G401 (cell line): ENCODE data around the gene TUT1. TPM values are rescaled to one million over a fixed set of nuclear protein-coding genes. Genes with fewer than 3 reads are reported as not detected.

Source experiments
- DNase-seq: peaks from one replicate; pipeline ENCODE4 v3.0.0-alpha.2; 2015; ENCODE audit warnings: low spot score
- in situ Hi-C: cut with HindIII; loops from 2 replicates; pipeline ENCODE4 v1.10.0; 2016; ENCODE audit warnings: low sequenced_read_pairs, mixed read lengths
- total RNA-seq: library from RNA; depleted of rRNA; stranded (reverse); fragments of >200 nt; shearing (Covaris generic); gene quantifications from 2 replicates; pipeline ENCODE4 v1.2.3, GENCODE V29; 2014

TUT1 gene
- total RNA-seq, 1 experiment from 2014 or later = 16.5 TPM

DNA sequence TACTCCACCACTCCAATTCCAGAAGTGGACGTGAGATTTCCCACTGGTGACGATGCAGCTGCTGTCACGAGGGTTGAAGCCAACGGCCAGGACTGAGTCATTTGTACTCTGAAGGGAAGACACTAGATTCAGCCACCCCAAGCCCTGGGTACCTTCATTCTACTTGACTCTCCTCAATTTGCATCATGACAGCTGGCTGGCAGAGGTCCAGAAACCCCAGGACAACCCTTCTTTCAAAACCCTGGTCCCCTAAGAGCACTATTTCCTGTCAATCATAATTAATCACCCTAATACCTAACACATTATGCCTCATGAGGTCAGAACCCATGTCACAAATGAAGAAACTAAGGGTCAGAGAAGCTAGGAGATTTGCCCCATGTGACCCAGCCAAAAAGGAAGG, 16.4 kb upstream of the TUT1 start:
- DNase-seq = no peak
- in situ Hi-C loops = no loop called here

DNA sequence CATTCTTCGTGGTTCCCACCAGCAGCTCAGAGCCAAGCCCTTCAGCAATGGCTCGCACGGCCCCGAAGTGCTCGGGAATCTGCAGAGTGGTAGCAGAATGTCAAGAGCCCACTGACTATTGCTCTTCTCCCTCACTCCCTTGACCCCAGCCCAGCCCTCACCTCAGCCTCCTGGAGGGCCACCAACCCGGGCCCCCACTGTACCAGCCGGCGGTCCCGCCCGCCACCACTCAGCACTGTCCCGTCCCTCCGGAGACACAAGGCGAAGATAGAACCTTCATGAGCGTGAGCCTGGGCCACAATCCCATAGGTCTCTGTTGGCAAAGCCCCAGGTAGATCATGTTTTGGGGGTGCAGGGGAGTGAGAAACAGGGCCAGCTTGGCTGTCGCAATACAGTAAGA, 14.6 kb upstream of the TUT1 start:
- in situ Hi-C loops = no loop called here
- no peak for DNase-seq

DNA sequence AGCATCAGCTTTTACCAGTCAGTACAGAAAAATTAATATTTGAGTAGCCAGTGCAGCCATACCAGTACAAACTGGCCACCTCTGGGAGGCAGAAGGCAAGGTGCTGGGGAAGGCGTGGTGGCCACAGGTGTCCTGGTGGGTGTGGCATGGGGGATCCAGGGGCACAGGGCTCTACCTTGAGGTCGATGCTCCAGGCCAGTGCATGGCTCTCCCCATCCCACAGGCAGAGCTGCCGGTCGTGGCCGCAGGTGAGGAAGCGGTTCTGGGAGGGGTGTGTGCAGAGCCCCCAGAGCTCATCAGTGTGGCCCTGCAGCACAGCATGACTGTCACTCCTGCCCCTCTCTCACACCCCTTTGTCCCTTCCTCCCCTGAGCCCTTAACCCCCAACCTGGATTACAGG, 14.1 kb upstream of the TUT1 start:
- in situ Hi-C loops = no loop called here
- no peak for DNase-seq

DNA sequence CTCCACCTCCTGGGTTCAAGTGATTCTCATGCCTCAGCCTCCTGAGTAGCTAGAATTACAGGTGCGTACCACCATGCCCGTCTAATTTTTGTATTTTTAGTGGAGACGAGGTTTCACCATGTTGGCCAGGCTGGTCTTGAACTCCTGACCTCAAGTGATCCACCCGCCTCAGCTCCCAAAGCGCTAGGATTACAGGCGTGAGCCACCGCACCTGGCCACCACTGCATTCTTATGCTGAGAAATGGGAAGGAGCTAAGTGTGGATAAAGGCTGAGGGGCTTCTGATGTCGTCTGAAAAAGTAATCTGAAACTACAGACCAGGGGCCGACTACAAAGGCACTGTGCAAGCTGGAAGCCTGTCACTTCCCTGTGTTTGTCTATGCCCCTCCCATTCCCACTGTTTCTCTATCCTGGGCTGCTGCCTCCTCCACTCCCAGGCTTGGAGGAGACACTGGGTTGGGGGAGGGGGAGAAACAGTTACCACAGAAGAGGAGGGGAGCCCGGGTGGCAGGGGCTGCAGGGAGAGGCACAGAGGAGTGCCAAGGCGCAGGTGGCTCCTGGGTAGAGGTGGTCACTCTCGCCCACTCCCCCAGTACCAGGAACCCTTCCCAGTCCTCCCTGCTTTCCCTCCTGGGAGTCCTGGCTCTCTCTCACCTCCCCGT, 13.3 kb upstream of the TUT1 start:
- no peak for DNase-seq
- in situ Hi-C loops = no loop called here

DNA sequence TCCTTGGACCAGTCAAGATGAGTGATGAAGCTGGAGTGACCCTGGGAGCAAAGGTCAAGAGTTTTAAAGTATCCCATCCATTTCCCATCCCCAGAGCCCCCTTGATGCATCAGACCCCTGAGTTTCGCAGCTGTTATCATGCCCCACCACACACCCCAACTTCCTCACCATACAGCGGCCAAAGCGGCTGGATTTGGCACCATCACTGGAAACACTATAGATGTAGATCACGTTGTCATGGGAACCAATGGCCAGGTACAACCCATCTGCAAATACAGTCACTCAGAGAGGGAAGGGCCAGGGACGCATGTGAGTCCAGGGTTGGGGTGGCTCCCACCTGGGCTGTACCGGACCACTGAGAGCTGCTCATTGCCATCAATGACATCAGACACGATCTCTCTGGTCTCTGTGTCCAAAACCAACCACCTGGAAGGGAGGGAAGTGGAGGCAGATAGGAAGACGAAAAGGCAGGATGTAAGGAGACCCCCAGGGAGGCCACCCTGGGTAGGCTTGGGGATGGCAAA, 12.5 kb upstream of the TUT1 start:
- DNase-seq = no peak
- in situ Hi-C loops = no loop called here

DNA sequence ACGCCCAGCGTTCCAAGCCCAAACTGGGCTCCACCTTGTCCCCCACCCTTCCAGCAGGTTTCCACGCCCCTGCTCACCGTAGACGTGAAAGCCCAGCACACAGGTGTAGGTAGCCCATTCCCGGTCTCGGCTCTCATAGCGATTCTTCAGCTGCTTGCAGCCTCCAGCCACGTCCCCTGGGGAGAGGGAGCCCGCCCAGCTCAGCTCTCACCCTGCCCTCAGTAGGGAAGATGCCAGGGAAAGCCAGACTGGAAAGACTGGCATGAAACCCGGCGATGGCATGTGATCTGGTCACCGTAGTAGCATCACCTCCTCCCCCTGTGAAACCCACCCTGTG, 11.7 kb upstream of the TUT1 start:
- in situ Hi-C loops = no loop called here
- no peak for DNase-seq

DNA sequence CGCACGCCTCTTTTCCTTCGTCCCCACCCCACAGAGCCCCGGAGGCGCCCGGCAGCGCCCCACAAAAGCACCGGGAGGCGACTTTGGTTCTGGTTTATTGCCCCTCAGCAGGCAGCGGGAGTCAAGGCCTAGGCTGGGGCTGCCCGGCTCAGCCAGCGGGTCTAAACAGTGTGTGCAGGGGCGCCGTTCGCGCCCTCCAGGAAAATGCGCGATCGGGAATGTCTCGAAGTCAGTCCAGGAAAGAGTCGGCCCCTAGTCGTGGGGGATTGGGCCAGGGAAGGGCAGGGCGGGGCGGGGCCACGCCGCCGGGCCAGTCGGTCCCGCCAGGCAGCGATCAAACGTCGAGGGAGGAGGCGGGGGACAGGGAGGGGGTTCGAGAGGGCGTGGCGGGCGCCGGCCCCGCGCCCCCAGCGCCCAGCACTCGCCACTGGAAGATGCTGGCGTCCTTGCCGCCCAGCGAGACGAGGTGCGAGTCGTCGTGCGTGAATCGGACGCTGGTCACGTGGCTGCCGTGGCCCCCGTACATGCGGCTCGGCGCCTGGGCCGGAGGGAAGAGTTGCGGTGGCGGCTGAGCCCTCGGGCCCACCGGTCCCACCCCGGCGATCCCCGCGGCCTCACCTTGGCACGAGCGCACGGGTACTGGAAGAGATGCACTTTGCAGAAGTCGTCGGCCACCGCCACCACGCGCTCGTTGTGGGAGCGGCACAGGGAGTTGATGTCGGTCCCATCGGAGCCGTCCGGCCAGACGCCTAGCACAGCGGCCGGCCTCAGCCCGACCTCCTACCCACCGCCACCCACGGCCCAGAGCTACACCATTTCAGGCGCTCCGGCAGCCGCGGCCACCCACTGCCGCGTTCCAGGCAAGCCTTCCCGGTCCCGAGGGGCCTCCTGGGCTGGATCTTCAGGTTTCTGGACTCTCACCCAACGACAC, 11.1 kb upstream of the TUT1 start:
- peak; percentile 66 for DNase-seq
- in situ Hi-C loops = no loop called here

DNA sequence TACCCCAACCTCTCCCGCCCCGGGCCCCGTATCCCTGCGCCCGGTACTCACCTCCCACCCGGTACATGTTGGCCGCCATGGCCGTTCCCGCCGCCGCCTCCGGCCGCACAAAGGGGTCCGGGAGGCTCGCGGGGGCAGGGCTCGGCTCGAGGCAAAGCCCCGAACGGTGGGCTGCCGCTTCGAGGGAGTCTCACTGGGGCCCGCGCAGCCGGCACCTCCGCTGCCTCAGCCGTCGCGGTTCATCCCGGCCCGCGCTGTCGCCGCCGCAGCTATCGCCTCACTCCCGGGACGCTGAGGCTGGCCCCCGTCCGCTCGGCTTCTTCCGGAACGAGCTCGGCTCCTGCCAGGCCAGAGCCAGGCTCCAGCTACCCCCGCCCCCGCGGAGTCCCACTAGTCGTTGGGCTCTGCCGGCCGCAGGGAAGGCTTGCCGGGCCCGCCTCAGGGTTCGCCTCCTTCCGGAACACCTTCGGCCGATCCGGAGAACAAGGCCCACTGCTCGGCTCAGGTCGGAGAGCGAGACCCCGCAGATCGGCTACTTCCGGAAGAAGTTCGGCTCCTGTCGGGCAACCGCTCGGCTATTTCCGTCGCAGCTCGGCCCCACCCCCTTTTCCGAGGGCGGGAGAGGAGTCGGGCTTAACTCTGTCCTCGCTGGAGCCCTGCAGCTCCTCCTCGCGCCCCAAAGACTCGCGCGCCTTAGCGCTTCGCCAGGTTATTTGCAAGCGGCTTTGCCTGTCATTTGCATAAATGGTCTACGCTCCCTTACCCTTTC, 10.2 kb upstream of the TUT1 start, which contains the start of gene MTA2:
TSS of gene MTA2 (minus strand) at position 494 of the 769 bp plus-strand sequence. CDS start at position 79, 415 bp downstream.
- in situ Hi-C loops = no loop called here
- peak; percentile 97 for DNase-seq

DNA sequence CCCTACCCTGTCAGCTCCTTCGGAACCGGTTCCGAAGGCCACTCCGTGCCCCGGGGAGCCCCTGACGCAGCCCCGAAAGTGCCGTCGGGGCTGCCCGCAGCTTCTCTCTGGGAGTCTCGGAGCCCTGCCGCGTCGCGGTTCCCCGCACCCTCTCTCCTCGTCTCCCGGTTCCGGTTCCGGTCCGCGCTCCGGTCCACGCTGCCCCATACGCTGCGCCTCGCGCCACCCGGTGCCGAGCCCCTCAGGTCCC, 9.7 kb upstream of the TUT1 start:
- in situ Hi-C loops = no loop called here

DNA sequence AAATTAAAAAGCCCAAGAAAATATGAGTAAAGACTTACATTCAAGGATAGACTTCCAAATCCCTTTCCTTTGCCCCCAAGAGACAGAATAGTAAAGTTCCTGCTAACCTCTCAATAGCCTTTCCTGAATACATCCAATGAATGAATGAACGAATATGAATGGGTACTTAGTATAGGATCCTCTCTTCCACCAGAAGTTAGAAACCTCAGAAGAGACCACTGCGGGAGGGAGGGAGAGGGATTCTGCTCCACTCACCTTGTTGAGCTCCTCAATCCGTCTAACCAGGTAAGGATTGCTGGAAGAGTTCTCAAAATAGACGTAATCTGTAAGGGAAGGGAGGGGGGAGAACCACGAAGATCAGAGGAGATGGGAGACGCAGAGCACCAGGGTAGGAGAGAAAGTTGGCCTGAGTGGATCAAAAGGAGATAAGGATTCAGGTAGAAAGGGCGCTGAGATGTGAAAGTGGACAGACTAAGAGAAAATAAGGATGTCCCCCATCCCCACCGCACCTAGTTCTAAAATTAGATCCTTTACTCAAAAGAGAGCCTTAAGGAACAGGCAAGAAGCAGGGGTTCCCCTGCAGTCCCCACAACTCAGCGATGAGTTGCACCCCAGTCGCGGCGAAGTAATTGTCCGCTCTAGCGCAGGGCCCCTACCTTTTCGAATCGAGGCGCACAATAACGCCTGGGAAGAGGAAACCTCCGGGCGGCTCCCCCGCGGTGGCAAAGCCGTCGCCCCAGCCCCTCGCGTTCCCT, 9.2 kb upstream of the TUT1 start:
- in situ Hi-C loops = no loop called here
- DNase-seq = no peak

More for the DNA sequence above, 9.7 kb upstream of the TUT1 start:
- no peak for DNase-seq

DNA sequence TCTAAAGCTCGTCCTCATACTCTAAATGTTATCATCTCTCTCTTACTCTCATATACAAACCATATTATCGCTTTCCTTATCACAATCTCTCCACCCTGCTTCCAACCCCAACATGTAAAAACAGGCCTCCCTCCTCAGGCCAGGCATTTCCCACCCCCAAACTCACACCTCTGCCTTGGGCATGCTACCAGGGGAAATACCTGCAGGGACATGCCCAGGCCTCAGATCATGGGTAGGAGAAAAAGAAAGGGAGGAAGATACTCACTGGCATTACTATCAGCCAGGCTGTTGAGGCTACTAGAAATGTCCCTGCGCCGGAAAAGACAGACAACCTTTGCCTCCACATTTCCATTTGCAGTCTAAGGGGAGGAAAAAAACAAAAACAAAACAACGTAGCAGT, 8.6 kb upstream of the TUT1 start:
- DNase-seq = no peak
- in situ Hi-C loops = loop anchor here (5.0 kb wide), 1 partner anchor 72 kb away; the partner anchor contains the start of genes LBHD1 and UQCC3

DNA sequence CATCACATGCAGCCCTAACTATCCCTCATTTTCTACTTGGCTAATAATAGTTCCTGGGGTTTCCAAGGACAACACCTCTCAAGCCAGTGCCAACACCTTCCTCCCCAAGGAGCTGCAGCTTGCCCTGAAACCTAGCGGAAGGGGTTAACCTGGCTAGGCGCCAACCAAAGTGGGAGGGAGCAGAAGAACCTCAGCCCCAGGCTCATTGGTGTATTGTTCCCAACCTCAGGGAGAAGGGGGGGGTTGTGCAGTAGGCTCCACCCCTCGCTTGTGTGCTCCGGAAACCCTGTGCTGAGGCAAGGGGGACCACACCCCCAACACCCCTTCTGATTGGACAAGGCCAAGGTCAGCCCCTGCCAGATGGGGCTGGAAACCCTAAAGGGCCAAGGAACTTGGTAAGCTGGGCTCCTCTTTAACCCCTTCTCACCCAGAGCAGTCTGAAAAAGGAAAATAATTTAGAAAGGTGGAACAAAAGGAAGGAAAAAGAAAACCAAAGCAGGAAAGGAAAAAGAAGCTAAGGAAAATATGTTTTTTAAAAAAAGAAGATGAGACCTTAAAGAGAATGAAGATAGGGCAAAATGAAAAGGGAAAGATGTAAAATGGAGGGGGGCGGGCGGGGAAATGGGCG, 7.9 kb upstream of the TUT1 start:
- peak; percentile 92 for DNase-seq
- in situ Hi-C loops = loop anchor here (5.0 kb wide), 1 partner anchor 73 kb away; the partner anchor contains the start of genes LBHD1 and UQCC3

DNA sequence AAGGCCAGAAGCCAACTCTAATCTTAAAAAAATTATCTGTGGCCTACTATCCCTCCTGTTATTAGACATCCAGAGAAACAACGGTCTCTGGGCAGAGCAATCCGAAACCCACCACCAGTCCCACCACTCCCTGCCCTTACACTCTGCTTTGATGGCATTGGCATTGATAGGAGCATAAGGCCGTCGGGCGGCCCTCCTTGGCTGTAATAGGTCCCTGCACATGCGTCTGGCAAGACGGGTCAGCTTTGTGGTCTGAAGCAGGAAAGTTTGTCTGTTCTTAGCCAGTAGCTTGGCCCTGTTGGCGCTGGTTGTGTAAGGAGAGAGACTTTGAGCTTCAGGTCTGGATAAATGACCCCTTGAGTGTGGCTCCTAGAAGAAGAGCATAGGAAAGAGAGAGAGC, 3.8 kb upstream of the TUT1 start:
- in situ Hi-C loops = loop anchor here (5.0 kb wide), 1 partner anchor 77 kb away; the partner anchor contains the start of genes LBHD1 and UQCC3
- DNase-seq = no peak

DNA sequence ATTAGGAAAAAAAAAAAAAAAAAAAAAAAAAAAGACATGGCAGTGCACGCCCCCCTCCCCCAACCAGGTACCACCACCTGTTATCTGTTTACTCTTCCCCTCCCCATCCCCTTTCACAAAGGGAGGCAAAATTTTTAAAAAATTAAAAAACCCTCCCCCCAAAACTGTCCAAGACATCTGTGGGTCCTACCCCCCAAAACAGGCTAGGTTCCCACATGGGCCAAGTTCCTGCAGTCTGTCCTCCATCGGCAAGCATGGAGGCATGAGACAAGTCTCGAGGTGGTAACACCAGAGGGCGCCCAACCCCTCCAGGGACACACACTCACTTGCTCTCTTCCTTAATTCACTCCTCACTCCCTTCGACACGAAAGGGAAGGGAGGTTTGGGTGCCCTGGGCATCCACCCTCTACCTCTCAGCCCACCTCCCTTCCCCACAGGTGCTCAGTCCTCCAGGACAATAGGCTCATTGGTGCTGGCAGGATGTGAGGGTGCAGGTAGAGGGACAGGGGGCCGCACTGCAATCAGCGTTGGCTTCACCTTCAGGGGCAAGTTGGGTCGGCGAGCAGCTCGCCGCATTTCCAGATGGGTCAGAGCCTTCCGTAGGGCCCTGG, 2.2 kb upstream of the TUT1 start:
- peak; percentile 58 for DNase-seq
- in situ Hi-C loops = no loop called here

DNA sequence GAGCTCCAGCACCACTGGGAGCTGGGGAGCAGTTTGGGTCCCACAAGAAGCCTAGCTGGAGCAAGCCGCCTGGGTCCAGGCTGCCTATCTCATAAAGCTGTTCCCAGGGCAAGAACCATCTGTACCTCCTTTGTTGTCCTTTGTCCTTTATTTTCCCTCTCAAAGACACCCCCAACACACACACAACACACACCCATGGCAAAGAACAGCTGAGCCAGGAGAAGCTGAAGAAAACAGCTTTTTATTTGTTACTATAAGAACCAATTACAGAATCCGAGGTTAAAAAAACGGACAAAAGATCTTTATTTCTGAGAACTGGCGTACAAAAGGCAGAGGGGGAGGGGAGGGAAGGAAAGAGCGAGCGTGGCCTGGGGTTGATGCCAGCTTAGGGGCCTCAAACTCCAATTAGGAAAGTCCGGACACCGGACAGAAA, 1.7 kb upstream of the TUT1 start:
- in situ Hi-C loops = no loop called here
- DNase-seq = no peak

DNA sequence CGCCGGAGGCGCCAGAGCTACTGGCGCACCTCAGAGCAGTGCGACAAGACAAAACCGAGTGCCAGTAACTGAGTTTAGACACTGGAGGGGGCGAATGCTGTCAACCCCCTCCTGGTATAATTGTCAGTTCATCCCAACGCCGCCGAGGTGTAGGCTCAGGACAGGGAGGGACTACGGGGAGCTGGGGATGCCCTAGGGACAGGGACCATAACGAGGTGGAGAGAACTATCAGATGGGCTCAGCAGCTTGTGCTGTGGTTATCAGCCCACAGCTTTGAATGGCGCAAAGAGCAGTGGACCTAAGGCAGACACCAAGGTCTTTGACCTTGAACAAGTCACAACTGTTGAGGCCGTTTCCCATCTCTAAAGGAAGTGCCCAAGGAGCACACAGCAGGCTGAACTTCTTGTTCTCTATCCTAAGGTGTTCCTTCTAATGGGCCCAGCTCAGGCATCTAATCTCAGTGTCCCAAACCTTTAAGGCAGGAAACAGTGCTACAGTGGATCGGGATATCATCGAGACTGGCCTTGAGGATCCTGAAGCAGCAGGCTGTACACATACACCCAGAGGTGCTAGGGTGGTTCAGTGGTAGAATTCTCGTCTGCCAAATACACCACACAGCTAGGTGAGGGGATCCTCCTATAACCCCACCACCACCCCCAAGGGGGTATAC, 958 bp upstream of the TUT1 start:
- in situ Hi-C loops = no loop called here
- no peak for DNase-seq

DNA sequence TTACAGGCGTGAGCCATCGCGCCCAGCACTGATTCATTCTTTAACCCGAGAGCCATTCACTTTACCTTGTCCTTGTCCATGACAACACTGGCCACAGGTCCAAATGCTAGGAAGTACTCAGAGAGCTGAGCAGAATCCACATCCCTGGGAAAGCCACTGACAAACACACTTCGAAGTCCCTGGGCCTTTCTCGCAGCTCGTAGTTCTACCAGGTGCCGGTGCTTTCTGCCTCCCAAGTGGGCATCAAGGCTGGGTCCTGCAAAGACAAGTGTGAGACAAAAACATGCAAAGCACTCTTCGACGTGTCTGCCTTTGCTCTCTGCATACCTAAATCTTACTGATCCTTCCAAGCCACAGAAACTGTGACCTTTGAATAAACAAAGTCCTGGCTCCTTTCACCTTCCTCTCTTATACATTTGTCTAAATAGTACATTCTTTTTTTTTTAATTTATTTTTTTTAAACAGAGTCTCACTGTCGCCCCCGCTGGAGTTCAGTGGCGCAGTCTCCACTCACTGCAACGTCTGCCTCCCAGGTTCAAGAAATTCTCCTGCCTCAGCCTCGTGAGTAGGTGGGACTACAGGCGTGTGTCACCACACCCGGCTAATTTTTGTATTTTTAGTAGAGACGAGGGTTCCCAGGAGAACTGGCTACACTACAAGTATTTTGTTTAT, 2.2 kb downstream of the TUT1 start:
- DNase-seq = no peak
- in situ Hi-C loops = no loop called here
